22Rv1 (cell line): ENCODE results near the gene CACHD1.

Experiments
- CTCF ChIP-seq: fragments of 450-650 bp; IDR thresholded peaks from 2 replicates; pipeline ENCODE4 v1.5.1; 2017; ENCODE audit warnings: mild to moderate bottlenecking
- ZFX ChIP-seq: fragments of 450-650 bp; IDR thresholded peaks from 2 replicates; pipeline ENCODE4 v1.6.1; 2017; ENCODE audit warnings: antibody characterized with exemption, borderline replicate concordance

GRCh38 chr1:64679177-64679576 lies 209.2 kb downstream of the CACHD1 start:
- TF ChIP-seq CTCF (no peak), ZFX (no peak)
